Measurements from ENCODE around the gene BHLHE23. TPM values are rescaled to one million over a fixed set of nuclear protein-coding genes. Genes with fewer than 3 reads are reported as not detected.

Gene BHLHE23
- total RNA-seq, 1 experiment from 2014 or later = not detected

DNA sequence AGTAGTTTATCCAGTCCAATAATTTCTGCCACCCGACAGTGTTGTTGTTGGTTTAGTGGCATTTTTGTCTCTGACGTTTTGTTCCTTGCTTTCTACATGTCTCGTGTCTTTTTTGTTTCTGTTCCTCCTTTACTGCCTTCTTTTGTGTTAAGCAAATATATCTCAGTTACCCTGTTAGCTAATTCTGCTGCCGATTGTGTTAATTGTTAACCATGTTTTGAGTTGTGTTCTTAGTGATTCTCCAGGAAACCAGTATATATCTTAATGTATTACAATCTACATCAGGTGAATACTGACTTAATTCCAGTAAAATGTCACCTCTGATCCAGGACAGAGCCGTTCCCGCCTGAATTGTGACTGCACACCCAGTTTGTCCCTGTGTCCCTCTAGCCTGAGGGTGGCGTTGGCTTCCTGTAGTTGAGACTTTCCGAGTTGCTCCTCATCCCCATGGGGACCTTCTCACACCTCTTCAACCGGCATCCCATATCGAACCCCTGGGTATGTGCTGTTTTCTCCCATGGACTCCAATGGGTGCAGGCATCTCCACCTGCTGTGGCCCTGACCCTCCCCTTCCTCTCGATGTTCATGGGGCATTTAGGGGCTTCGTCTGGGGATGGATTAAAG is 35.8 kb upstream of the BHLHE23 start:
- intact Hi-C loops (cut with micrococcal nuclease; ENCODE audit: unreplicated experiment) = no loop called here
- Mint-ChIP-seq H3K9me3 (ENCODE audit: low read depth, unreplicated experiment) (no peaks in the 10 kb centered on the region), H3K27me3 (ENCODE audit: unreplicated experiment) (peaks cover 100% of the 10 kb centered on the region)

DNA sequence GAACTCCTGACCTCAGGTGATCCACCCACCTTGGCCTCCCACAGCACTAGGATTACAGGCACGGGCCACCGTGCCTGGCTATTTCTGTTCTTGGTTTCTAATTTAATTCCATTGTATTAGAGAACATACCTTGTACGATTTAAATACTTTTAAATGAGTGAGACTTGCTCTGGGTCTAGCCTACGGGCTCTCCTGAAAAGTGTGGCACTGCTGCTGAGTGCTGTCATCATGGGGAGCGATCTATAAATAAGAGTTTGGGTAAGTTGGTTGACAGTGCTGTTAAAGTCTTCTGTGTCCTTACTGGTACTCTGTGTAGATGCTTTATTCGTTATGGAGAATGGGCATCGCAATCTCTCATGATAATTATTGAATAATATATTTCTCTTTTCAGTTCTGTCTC is 35.0 kb upstream of the BHLHE23 start:
- CTCF ChIA-PET = no interaction called here
- DNase-seq = no peak
- no peak overlapping the region for H3K27ac Mint-ChIP-seq (ENCODE audit: unreplicated experiment)
- H3K4me3 Mint-ChIP-seq (ENCODE audit: low read depth, unreplicated experiment) = no peak overlapping the region
- peaks cover 11% of the 10 kb centered on the region for H3K4me1 Mint-ChIP-seq (ENCODE audit: low read depth, unreplicated experiment)
- TF ChIP-seq, protein P1, sequence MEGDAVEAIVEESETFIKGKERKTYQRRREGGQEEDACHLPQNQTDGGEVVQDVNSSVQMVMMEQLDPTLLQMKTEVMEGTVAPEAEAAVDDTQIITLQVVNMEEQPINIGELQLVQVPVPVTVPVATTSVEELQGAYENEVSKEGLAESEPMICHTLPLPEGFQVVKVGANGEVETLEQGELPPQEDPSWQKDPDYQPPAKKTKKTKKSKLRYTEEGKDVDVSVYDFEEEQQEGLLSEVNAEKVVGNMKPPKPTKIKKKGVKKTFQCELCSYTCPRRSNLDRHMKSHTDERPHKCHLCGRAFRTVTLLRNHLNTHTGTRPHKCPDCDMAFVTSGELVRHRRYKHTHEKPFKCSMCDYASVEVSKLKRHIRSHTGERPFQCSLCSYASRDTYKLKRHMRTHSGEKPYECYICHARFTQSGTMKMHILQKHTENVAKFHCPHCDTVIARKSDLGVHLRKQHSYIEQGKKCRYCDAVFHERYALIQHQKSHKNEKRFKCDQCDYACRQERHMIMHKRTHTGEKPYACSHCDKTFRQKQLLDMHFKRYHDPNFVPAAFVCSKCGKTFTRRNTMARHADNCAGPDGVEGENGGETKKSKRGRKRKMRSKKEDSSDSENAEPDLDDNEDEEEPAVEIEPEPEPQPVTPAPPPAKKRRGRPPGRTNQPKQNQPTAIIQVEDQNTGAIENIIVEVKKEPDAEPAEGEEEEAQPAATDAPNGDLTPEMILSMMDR (IDR thresholded peaks at IDR 0.05; ENCODE audit: unreplicated experiment) = no peak
- intact Hi-C loops (cut with micrococcal nuclease; ENCODE audit: unreplicated experiment) = no loop called here
- H3K27me3 Mint-ChIP-seq (ENCODE audit: unreplicated experiment) = peaks cover 100% of the 10 kb centered on the region
- no peaks in the 10 kb centered on the region for H3K36me3 Mint-ChIP-seq (ENCODE audit: insufficient read depth, unreplicated experiment)
- no TSS peak for BruUV-seq (replicated peaks)
- no peaks in the 10 kb centered on the region for H3K9me3 Mint-ChIP-seq (ENCODE audit: low read depth, unreplicated experiment)

More for the DNA sequence above, 35.8 kb upstream of the BHLHE23 start:
- TF ChIP-seq, protein P1 (IDR thresholded peaks at IDR 0.05; ENCODE audit: unreplicated experiment) = no peak
- Mint-ChIP-seq H3K4me1 (ENCODE audit: low read depth, unreplicated experiment) (peaks cover 11% of the 10 kb centered on the region), H3K4me3 (ENCODE audit: low read depth, unreplicated experiment) (no peak overlapping the region), H3K36me3 (ENCODE audit: insufficient read depth, unreplicated experiment) (no peaks in the 10 kb centered on the region), H3K27ac (ENCODE audit: unreplicated experiment) (no peak overlapping the region)
- DNase-seq = no peak
- no TSS peak for BruUV-seq (replicated peaks)
- CTCF ChIA-PET = no interaction called here

DNA sequence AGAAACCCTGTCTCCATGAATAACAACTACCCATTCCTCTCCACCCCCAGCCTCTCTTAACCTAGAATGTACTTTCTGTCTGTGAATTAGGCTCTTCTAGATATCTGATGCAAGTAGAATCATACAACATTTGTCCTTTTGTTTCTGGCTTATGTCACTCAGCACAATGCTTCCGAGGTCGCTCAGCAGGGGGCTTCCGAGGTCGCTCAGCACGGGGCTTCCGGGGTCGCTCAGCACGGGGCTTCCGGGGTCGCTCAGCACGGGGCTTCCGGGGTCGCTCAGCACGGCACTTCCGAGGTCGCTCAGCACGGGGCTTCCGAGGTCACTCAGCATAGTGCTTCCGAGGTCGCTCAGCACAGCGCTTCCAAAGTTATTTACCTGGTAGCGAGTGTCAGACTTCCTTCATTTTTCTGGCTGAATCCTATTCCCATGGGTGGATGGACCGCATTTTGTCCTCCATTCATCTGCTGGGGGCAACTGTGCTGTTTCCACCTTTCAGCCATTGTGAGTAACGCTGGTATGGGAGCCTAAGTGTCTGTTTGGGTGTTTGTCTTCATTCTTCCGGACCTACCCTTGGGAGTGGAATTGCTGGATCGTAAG is 31.0 kb upstream of the BHLHE23 start:
- no peaks in the 10 kb centered on the region for H3K36me3 Mint-ChIP-seq (ENCODE audit: insufficient read depth, unreplicated experiment)
- BruUV-seq (replicated peaks) = no TSS peak
- DNase-seq = no peak
- TF ChIP-seq, protein P1 (IDR thresholded peaks at IDR 0.05; ENCODE audit: unreplicated experiment) = no peak
- H3K27ac Mint-ChIP-seq (ENCODE audit: unreplicated experiment) = no peak overlapping the region
- intact Hi-C loops (cut with micrococcal nuclease; ENCODE audit: unreplicated experiment) = no loop called here
- H3K27me3 Mint-ChIP-seq (ENCODE audit: unreplicated experiment) = peaks cover 100% of the 10 kb centered on the region
- H3K4me1 Mint-ChIP-seq (ENCODE audit: low read depth, unreplicated experiment) = peaks cover 17% of the 10 kb centered on the region
- CTCF ChIA-PET = no interaction called here
- H3K4me3 Mint-ChIP-seq (ENCODE audit: low read depth, unreplicated experiment) = no peak overlapping the region
- H3K9me3 Mint-ChIP-seq (ENCODE audit: low read depth, unreplicated experiment) = no peaks in the 10 kb centered on the region

DNA sequence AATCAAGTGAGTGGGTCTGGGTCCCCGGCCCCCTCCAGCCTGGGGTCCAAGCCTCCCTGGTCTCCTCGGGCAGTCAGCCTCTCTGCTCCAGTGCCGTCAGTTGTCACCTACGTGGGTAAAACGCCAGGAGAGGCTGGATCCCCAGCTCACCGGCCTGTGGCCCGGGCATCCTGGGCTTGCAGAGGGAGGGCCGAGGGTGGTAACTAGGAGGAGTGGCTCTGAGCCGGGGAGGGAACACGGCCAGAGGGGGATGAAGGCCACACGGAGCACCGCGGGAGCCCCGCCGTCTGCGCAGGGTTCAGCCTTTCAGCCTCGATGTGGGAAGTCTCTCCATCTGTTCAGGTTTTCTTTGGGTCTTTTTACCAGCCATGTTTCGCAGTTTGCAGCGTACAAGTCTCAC is 29.5 kb upstream of the BHLHE23 start:
- CTCF ChIA-PET = no interaction called here
- intact Hi-C loops (cut with micrococcal nuclease; ENCODE audit: unreplicated experiment) = no loop called here
- Mint-ChIP-seq H3K36me3 (ENCODE audit: insufficient read depth, unreplicated experiment) (no peaks in the 10 kb centered on the region), H3K9me3 (ENCODE audit: low read depth, unreplicated experiment) (no peaks in the 10 kb centered on the region), H3K4me3 (ENCODE audit: low read depth, unreplicated experiment) (no peak overlapping the region), H3K4me1 (ENCODE audit: low read depth, unreplicated experiment) (peaks cover 10% of the 10 kb centered on the region), H3K27me3 (ENCODE audit: unreplicated experiment) (peaks cover 100% of the 10 kb centered on the region), H3K27ac (ENCODE audit: unreplicated experiment) (no peak overlapping the region)
- TF ChIP-seq, protein P1 (IDR thresholded peaks at IDR 0.05; ENCODE audit: unreplicated experiment) = no peak
- no TSS peak for BruUV-seq (replicated peaks)
- DNase-seq = no peak
